Tibial artery (tissue), 4 donors: ENCODE results near the gene PROX2.

Experiments used
- DNase-seq, 2 donors: peaks; one replicate each; pipeline ENCODE4 v3.0.0-alpha.2; 2019
- H3K27ac ChIP-seq, 2 donors: fragments of 200-600 bp; sonication (generic) in 1 of 2; 1 replicate in 1 of 2; 2 replicates in 1 of 2; pipeline ENCODE4 v1.5.1; 2018 to 2019; ENCODE audit warnings: mild to moderate bottlenecking in 1 of 2
- H3K27me3 ChIP-seq, 2 donors: fragments of 200-600 bp; sonication (generic) in 1 of 2; one replicate each; pipeline versions ENCODE4 v1.5.1 to v1.6.0; 2016 to 2019
- H3K36me3 ChIP-seq, 3 donors: fragments of 200-600 bp; sonication (generic) in 2 of 3; one replicate each; pipeline ENCODE4 v1.5.1; 2016 to 2019; ENCODE audit warnings: mild to moderate bottlenecking in 2 of 3
- H3K4me1 ChIP-seq, 4 donors: fragments of 200-600 bp; sonication (generic) in 2 of 4; 1 replicate in 3 of 4; 2 replicates in 1 of 4; pipeline ENCODE4 v1.5.1; 2016 to 2019
- H3K4me3 ChIP-seq, 2 donors: fragments of 200-600 bp; sonication (generic) in 1 of 2; 1 replicate in 1 of 2; 2 replicates in 1 of 2; pipeline ENCODE4 v1.5.1; 2018 to 2019; ENCODE audit warnings: mild to moderate bottlenecking in 2 of 2
- H3K9me3 ChIP-seq, 3 donors: fragments of 200-600 bp; sonication (generic) in 1 of 3; one replicate each; pipeline ENCODE4 v1.5.1; 2016 to 2019
- intact Hi-C: fragments of 100-400 bp; cut with DNase I; formaldehyde crosslinking; loops from one replicate; pipeline ENCODE4 v1.15.0; 2023; ENCODE audit warnings: low total_unique reads
- TF ChIP-seq, protein P1 (sequence below), 2 experiments: fragments of 200-600 bp in 1 of 2; fragments of 450-650 bp in 1 of 2; IDR thresholded peaks; one replicate each; pipeline ENCODE4 v1.5.1; 2017 to 2019; ENCODE audit warnings: antibody characterized with exemption in 2 of 2, mild to moderate bottlenecking in 1 of 2, moderate library complexity in 1 of 2

PROX2 gene

DNA sequence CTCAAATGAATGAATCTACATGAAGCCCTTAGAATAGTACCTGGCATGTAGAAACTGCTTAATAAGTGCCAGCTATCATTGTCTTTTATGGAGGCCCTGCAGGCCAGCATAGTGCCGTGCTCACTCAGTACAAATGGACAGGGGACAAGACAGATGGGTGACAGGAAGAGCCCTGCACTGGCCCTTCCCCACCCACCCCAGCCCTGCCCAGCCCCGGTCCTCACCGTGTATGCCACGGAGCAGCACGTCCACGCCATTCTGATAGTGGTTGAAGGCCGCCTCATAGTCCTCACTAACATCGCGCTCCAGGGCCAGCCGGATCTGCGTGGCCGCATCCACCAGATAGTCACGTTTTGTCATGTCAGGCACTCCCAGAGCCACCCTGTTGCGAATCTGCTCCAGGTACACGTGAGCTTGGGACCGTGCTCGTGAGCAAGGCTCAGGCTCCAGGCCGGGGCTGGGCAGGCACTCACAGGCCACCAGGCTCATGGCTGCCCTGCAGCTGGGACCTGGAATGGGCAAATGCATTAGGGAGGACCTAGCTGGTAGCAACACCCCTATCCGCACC, 45.2 kb upstream of the PROX2 start:
- intact Hi-C loops, result no loop called here
- Histone ChIP-seq H3K36me3 (peaks cover 0 to 8% (median 7%) of the 10 kb centered on the region in 3 donors), H3K27me3 (no peaks in the 10 kb centered on the region), H3K4me1 (peaks cover 0 to 31% (median 27%) of the 10 kb centered on the region in 4 donors), H3K27ac (no peak overlapping the region), H3K9me3 (no peaks in the 10 kb centered on the region), H3K4me3 (no peak overlapping the region)
- peak in 1 of 2 donors; percentile 52 for DNase-seq
- TF ChIP-seq, protein P1, sequence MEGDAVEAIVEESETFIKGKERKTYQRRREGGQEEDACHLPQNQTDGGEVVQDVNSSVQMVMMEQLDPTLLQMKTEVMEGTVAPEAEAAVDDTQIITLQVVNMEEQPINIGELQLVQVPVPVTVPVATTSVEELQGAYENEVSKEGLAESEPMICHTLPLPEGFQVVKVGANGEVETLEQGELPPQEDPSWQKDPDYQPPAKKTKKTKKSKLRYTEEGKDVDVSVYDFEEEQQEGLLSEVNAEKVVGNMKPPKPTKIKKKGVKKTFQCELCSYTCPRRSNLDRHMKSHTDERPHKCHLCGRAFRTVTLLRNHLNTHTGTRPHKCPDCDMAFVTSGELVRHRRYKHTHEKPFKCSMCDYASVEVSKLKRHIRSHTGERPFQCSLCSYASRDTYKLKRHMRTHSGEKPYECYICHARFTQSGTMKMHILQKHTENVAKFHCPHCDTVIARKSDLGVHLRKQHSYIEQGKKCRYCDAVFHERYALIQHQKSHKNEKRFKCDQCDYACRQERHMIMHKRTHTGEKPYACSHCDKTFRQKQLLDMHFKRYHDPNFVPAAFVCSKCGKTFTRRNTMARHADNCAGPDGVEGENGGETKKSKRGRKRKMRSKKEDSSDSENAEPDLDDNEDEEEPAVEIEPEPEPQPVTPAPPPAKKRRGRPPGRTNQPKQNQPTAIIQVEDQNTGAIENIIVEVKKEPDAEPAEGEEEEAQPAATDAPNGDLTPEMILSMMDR (IDR thresholded peaks at IDR 0.05), result no peak

DNA sequence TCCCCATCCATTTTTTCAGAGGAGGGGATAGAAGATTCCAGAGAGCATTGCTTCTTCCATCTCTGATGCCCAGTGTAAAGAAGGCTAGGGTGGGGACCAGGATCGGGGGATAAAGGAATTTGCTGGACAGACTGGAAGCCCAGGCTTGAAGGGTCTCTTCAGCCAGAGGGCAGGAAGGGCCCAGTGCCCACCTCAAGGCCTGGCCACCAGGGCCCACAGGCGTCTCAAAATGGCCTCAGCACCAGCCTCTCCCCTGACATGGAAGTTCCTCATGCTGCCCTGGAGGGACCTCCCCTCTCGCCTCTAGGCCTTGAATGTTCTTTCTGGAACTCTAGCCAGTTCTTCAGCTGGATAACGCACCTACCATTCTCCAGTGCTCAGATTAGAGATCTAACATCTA, 44.3 kb upstream of the PROX2 start:
- DNase-seq, result peak in 1 of 2 donors; percentile 56

DNA sequence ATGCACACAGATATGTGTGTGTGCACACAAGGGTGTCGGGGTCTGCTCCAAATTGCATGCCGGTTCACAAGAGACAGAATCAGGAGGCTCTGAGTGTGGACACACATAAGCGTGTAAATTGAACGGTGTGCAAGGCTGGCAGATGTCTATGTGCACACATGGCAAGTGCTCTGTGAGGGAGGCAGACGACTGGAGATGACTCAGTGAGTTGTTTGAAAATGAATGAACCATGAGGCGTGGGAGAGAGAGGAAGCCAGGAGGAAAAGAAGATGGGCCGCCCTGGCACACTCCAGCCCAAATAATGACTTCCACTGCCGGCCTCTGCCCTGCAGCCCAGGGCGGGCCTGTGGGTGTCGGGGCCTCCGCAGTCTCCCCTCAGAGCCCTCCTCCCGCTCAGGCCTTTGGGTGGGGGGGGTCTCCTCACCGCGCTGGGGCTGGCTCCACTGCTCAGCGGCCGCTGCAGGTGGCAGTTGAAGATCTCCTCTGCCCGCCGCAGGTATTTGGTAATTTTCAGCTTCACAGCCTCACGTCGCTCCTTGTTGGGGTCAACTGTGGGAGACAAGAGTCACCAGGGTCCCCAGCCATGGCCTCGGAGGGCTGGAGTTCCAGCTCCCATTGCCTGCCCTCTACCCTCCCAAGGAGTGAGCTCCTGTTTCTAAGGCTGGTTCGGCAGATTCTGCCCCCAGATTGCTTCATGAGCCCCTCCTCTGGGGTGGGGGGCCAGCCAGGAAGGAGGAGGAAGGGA, 43.6 kb upstream of the PROX2 start:
- H3K27ac ChIP-seq, result no peak overlapping the region

More for the DNA sequence above, 44.3 kb upstream of the PROX2 start:
- TF ChIP-seq, protein P1 (IDR thresholded peaks at IDR 0.05), result no peak
- H3K4me3 ChIP-seq, result no peak overlapping the region
- intact Hi-C loops, result no loop called here
- no peak overlapping the region for H3K27ac ChIP-seq
- peaks cover 0 to 31% (median 27%) of the 10 kb centered on the region in 4 donors for H3K4me1 ChIP-seq
- H3K36me3 ChIP-seq, result peaks cover 0 to 8% (median 7%) of the 10 kb centered on the region in 3 donors
- no peaks in the 10 kb centered on the region for H3K27me3 ChIP-seq
- H3K9me3 ChIP-seq, result no peaks in the 10 kb centered on the region

DNA sequence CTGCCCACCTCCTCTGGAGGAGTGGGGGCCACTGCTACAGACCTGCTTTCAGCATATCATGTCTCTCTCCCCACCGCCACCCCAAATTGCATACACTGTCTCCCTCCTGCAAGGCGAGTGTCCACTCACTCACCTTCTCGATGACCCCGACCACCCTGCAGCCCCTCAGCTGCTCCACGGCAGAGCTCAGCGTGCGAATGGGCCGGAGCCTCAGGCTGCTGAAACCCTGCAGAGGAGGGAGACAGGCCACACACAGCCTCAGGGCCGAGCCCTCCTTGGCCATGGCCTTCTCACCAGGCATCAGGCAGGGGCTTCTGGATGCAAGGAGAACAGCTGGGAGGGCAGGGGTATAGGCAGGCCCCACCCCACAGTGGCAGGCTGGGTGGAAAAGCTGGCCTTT, 42.4 kb upstream of the PROX2 start:
- Histone ChIP-seq H3K4me1 (peaks cover 0 to 34% (median 24%) of the 10 kb centered on the region in 4 donors), H3K27ac (peak overlapping the region; percentile 57 to 58), H3K36me3 (peaks cover 0 to 8% (median 7%) of the 10 kb centered on the region in 3 donors)

More for the DNA sequence above, 43.6 kb upstream of the PROX2 start:
- intact Hi-C loops, result no loop called here
- H3K4me1 ChIP-seq, result peaks cover 0 to 32% (median 27%) of the 10 kb centered on the region in 4 donors
- no peak overlapping the region for H3K4me3 ChIP-seq
- H3K9me3 ChIP-seq, result no peaks in the 10 kb centered on the region
- peak in 1 of 2 donors; percentile 56 for DNase-seq
- TF ChIP-seq, protein P1 (IDR thresholded peaks at IDR 0.05), result no peak
- H3K36me3 ChIP-seq, result peaks cover 0 to 8% (median 7%) of the 10 kb centered on the region in 3 donors
- H3K27me3 ChIP-seq, result no peaks in the 10 kb centered on the region

DNA sequence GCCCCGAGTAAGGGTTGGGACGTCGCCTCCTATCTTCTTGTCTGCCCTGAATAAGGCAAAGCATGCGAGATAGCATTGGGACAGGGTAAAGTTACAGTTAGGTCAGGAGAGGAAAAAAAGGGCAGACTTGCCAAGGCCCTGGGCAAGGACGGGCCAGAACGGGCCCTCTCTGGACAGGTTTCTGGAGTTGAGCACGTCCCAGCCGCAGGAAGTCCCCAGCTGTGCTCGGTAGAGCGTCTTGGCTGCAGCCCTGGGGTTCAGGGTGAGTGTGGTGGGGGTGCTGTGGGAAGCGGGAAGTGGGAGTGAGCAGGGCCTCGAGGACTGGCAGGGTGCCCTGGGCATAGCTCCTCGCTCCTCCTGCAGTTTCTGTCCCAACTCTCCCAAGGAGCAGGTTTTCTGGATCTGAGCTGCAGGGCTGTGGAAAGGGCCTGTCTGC, 41.7 kb upstream of the PROX2 start:
- TF ChIP-seq, protein P1 (IDR thresholded peaks at IDR 0.05), result no peak
- intact Hi-C loops, result loop anchor here (2.0 kb wide), 1 partner anchor 171 kb away; no protein-coding TSS in a partner anchor
- H3K27me3 ChIP-seq, result no peaks in the 10 kb centered on the region
- peaks cover 0 to 31% (median 21%) of the 10 kb centered on the region in 4 donors for H3K4me1 ChIP-seq
- peaks cover 0 to 8% (median 7%) of the 10 kb centered on the region in 3 donors for H3K36me3 ChIP-seq
- no peaks in the 10 kb centered on the region for H3K9me3 ChIP-seq
- DNase-seq, result peak; percentile 74 to 86
- H3K4me3 ChIP-seq, result no peak overlapping the region
- peak overlapping the region; percentile 57 to 58 for H3K27ac ChIP-seq

More for the DNA sequence above, 42.4 kb upstream of the PROX2 start:
- H3K4me3 ChIP-seq, result no peak overlapping the region
- H3K27me3 ChIP-seq, result no peaks in the 10 kb centered on the region
- intact Hi-C loops, result no loop called here
- TF ChIP-seq, protein P1 (IDR thresholded peaks at IDR 0.05), result no peak
- DNase-seq, result peak in 1 of 2 donors; percentile 60
- H3K9me3 ChIP-seq, result no peaks in the 10 kb centered on the region
